ENCODE results near the gene C12orf76. TPM values are rescaled to one million over a fixed set of nuclear protein-coding genes. Genes with fewer than 3 reads are reported as not detected.
A peak's percentile ranks its signal among the peaks of the same experiment; 100 is the strongest.

The C12orf76 gene
- polyA plus RNA-seq, 2 of the 4 experiments (the other 2 are of a cell fraction): 13.3 to 22.6 TPM

- TF ChIP-seq, protein P1, sequence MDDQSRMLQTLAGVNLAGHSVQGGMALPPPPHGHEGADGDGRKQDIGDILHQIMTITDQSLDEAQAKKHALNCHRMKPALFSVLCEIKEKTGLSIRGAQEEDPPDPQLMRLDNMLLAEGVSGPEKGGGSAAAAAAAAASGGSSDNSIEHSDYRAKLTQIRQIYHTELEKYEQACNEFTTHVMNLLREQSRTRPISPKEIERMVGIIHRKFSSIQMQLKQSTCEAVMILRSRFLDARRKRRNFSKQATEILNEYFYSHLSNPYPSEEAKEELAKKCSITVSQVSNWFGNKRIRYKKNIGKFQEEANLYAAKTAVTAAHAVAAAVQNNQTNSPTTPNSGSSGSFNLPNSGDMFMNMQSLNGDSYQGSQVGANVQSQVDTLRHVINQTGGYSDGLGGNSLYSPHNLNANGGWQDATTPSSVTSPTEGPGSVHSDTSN (IDR thresholded peaks at IDR 0.05): 0 out of 2 replicates have a peak, but pooled peaks have one; percentile 14
- no peak for TF ChIP-seq MAFK (IDR thresholded peaks at IDR 0.05; ENCODE audit: partially characterized antibody)
- peak; percentile 91 for TF ChIP-seq E2F6 (IDR thresholded peaks at IDR 0.05; ENCODE audit: borderline replicate concordance, low read depth)
- TF ChIP-seq RNF2 (IDR thresholded peaks at IDR 0.05; ENCODE audit: borderline replicate concordance, low read depth): no peak
- TF ChIP-seq RAD21 (conservative IDR thresholded peaks at IDR 0.05 in 1 of 2, IDR thresholded peaks at IDR 0.05 in 1 of 2): 0 out of 5 replicates have a peak, but pooled peaks of 1 of the 2 experiments have one; percentile 13
- TF ChIP-seq POLR2AphosphoS2 (conservative IDR thresholded peaks at IDR 0.05; ENCODE audit: low read length): no peak
- no peak for TF ChIP-seq CBX8 (IDR thresholded peaks at IDR 0.05)
- peak; percentile 40; the same call in 1 of the 2 replicates for TF ChIP-seq TP53 (CRISPR knock-in tag; IDR thresholded peaks at IDR 0.05)
- TF ChIP-seq EHF (CRISPR knock-in tag; IDR thresholded peaks at IDR 0.05): 0 out of 2 replicates have a peak, but pooled peaks have one; percentile 27
- TF ChIP-seq FOSL2 (IDR thresholded peaks at IDR 0.05): no peak
- no peak for TF ChIP-seq FOSL2 (CRISPR knock-in tag; IDR thresholded peaks at IDR 0.05)
- no peak for TF ChIP-seq KDM1A (IDR thresholded peaks at IDR 0.05; ENCODE audit: low read depth)
- TF ChIP-seq MYC (IDR thresholded peaks at IDR 0.05; ENCODE audit: borderline replicate concordance, low read length): no peak
- TF ChIP-seq RARB (CRISPR knock-in tag; IDR thresholded peaks at IDR 0.05): no peak
- TF ChIP-seq, protein P2, sequence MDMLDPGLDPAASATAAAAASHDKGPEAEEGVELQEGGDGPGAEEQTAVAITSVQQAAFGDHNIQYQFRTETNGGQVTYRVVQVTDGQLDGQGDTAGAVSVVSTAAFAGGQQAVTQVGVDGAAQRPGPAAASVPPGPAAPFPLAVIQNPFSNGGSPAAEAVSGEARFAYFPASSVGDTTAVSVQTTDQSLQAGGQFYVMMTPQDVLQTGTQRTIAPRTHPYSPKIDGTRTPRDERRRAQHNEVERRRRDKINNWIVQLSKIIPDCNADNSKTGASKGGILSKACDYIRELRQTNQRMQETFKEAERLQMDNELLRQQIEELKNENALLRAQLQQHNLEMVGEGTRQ (IDR thresholded peaks at IDR 0.05): 0 out of 2 replicates have a peak, but pooled peaks have one; percentile 4
- no peak for TF ChIP-seq HOXB13 (CRISPR knock-in tag; IDR thresholded peaks at IDR 0.05; ENCODE audit: low read depth)
- TF ChIP-seq BHLHE40 (IDR thresholded peaks at IDR 0.05; ENCODE audit: low read depth, low read length): peak; percentile 92
- TF ChIP-seq GATA3 (IDR thresholded peaks at IDR 0.05; ENCODE audit: borderline replicate concordance): peak; percentile 96
- TF ChIP-seq, protein P3, sequence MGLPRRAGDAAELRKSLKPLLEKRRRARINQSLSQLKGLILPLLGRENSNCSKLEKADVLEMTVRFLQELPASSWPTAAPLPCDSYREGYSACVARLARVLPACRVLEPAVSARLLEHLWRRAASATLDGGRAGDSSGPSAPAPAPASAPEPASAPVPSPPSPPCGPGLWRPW (IDR thresholded peaks at IDR 0.05): no peak
- TF ChIP-seq FOXS1 (CRISPR knock-in tag; IDR thresholded peaks at IDR 0.05): no peak
- TF ChIP-seq, protein P4, sequence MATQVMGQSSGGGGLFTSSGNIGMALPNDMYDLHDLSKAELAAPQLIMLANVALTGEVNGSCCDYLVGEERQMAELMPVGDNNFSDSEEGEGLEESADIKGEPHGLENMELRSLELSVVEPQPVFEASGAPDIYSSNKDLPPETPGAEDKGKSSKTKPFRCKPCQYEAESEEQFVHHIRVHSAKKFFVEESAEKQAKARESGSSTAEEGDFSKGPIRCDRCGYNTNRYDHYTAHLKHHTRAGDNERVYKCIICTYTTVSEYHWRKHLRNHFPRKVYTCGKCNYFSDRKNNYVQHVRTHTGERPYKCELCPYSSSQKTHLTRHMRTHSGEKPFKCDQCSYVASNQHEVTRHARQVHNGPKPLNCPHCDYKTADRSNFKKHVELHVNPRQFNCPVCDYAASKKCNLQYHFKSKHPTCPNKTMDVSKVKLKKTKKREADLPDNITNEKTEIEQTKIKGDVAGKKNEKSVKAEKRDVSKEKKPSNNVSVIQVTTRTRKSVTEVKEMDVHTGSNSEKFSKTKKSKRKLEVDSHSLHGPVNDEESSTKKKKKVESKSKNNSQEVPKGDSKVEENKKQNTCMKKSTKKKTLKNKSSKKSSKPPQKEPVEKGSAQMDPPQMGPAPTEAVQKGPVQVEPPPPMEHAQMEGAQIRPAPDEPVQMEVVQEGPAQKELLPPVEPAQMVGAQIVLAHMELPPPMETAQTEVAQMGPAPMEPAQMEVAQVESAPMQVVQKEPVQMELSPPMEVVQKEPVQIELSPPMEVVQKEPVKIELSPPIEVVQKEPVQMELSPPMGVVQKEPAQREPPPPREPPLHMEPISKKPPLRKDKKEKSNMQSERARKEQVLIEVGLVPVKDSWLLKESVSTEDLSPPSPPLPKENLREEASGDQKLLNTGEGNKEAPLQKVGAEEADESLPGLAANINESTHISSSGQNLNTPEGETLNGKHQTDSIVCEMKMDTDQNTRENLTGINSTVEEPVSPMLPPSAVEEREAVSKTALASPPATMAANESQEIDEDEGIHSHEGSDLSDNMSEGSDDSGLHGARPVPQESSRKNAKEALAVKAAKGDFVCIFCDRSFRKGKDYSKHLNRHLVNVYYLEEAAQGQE (IDR thresholded peaks at IDR 0.05): no peak
- no peak; a peak in 1 of 5 replicates for TF ChIP-seq EP300 (IDR thresholded peaks at IDR 0.05)
- TF ChIP-seq EHMT2 (IDR thresholded peaks at IDR 0.05; ENCODE audit: low read depth): no peak
- TF ChIP-seq HDAC2 (IDR thresholded peaks at IDR 0.05): no peak
- no peak for TF ChIP-seq ZC3H11A (IDR thresholded peaks at IDR 0.05)
- TF ChIP-seq PHF8 (IDR thresholded peaks at IDR 0.05; ENCODE audit: borderline replicate concordance, low read depth): no peak
- TF ChIP-seq CTCF (IDR thresholded peaks at IDR 0.05): no peak
- TF ChIP-seq CHD4 (IDR thresholded peaks at IDR 0.05; ENCODE audit: borderline replicate concordance): no peak
- TF ChIP-seq FOSB (CRISPR knock-in tag; IDR thresholded peaks at IDR 0.05): no peak
- peak in 1 of 2 experiments; percentile 52; a peak in 1 of 4 replicates for TF ChIP-seq CEBPB (IDR thresholded peaks at IDR 0.05)
- peak; percentile 97 for TF ChIP-seq MAX (IDR thresholded peaks at IDR 0.05)
- TF ChIP-seq ZNF302 (CRISPR knock-in tag; IDR thresholded peaks at IDR 0.05): 0 out of 2 replicates have a peak, but pooled peaks have one; percentile 50
- peak; percentile 60 to 90; a peak in 4 of 5 replicates for TF ChIP-seq JUN (IDR thresholded peaks at IDR 0.05)
- TF ChIP-seq TFCP2L1 (CRISPR knock-in tag; IDR thresholded peaks at IDR 0.05): no peak
Measured at GRCh38 chr12:109998904-109999648, 49.2 kb downstream of the C12orf76 start, which contains the start of gene ANKRD13A (continued).
